NK-92 (cell line): ENCODE measurements around the gene EHD3.
"Not testable (repeated sequence)": the region's sequence is repeated elsewhere in the genome, so short reads cannot be mapped to it uniquely, and the experiment has no call there.

Experiments
- DNase-seq: peaks from one replicate; lab custom pipeline; 2025; ENCODE audit not compliant: unreplicated experiment; lab: John Stamatoyannopoulos, UW

EHD3 gene

DNA sequence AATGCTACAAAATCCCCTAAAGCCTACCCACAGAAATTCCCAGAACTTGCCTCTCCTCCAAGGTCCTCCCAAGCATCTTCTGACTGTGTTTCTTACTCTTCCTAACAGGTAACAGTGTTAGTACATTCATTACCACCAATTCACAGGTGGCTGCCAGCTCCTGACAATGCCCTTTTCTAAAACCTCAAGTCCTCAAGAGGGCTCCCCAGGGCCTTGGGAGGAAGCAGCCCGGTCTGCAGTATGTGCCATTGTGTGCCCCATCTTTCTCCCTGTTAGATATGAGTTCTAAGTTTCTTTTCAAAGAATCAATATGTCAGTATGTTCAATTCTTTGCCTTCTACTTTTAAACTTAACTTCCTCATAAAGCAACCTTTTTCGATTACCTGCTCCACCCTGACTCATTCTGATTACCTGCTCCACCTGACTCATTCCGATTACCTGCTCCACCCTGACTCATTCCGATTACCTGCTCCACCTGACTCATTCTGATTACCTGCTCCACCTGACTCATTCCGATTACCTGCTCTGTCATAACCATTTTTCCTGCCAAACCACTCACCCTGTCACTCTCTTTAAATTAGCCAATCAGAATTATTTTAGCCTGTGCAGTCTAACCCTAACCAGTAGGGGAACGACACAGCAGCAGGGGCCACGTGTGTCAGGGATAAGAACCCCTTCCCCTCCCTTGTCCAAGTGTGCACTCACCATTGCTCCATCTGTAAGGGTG is 49.4 kb downstream of the EHD3 start:
- DNase-seq, result not testable (repeated sequence)

DNA sequence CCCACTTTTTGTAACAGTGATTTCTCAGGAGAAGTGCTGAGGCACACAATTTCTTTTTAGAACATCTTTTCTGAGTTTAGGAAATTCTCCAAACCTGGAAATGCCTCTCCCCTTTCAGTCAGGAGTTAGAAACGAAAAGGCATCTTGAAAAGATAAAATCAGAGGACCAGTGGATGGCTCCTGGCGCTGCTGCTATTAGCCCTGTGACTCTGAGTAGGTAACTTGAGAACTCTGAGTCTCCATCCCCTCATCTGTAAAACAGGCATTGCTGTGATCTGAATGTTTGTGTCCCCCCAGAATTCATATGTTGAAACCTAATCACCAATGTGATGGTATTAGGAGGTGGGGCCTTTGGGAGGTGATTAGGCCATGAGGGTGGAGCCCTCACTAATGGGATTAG is 50.2 kb downstream of the EHD3 start:
- no peak for DNase-seq

DNA sequence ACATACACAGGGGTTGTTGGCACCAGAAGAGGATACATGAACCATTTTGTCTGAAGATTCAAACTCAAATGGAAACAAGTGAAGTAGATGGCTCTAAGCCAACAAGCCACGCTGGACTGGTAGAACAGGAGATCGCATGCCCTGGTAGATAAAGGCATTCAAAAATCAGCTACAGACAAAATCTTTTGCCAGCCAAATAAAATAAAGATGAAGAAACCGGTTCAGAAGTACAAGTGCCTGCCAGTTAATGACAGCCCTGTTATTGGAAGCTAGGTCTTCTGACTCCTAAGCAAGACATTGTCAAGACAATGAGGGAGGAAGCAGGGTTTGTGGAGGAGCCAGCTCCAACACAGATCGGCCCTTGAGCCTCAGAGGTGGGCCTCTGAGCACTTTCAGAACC is 52.3 kb downstream of the EHD3 start:
- no peak for DNase-seq

DNA sequence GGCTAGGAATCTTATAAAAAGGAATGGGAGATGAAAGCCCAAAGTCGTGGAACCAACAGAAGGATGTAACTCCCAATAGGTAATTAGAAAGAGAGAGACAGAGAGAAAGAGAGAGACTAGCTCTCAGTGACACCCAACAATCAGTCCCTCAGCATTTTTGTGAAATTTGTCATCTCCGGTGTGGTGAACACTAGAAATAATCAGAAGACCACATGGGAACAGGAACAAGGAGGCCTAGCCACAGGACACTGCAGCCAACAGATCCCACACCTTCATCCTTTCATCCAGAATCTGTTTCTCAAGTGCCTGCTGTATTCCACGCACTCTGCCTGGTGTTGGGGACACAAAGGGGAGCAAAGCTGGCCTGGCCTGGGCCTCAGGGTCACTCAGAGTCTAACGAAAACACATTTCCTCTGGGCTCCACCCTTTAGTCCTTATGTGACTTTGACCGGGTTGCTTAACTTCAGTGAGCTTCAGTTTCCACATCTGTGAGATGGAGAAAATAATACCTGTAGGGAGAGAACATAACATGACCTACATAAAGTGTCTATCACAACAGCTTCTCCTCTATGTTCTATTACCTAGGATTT is 53.1 kb downstream of the EHD3 start:
- no peak for DNase-seq

DNA sequence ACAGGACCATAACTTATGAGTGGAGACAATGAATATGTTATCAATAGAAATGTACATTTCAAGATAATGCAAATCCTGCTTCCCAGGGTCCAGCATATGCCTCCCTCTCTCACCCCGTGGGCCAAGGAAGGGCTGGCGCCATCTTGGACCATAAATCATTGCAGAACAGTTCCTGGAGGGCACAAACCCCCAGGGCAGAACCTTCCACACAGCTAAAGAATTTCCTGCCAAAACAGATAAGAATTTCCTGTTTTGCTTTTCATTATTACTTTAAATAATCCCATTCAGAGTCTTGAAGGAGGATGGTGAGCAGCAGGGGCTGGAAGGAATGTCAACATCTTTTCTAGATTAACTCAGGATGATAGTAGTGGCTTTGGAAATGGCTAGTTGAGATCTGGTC is 53.7 kb downstream of the EHD3 start:
- no peak for DNase-seq

DNA sequence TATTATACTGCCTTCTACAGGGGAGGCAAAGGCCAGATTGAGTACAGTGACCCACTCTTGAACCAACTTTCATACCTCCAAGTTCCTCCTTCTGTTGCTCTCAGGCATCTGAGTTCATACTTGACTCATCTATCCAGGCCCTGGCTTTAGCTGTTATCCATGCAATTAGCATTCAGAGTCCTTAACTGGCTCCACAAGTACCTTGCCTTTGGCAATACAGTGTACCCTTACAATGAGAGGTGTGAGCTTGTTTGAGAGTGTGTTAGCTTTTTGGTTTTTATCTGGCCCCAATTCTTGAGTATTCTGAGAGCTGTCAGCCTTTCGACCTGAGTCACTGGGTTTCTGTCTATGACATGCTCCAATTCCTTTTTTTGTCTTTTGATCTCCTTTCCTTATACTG is 60.2 kb downstream of the EHD3 start:
- DNase-seq, result no peak

DNA sequence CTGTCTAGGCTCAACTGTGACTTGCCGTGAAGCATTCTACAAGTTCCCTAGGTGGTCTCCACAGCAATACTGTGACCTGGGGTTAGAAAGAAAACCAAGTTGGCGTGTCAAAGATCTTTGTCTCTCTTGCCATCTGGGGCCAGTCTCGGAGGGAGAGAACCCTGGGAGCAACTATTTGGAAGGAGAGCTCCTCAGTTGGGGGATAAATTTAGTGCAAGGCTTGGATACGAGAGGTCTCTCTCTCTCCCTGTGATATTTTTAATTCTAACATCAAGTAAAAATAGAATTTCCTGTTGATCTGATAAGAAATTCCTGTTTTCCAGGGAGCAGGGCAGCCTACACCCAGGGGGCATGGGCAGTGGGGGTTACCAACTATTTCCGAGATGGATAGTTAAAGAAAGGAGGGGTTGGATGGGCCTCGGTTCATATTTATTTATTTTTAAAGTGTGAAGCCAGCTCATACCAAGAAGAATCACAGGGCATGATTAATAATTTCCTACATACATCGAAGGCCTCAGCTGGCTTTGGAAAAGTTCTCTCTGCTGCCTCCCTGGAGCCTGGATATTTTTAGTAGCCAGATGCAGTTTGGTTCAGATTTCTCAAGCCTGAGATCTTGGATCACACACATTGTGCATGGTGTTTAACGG is 62.8 kb downstream of the EHD3 start:
- DNase-seq, result no peak

DNA sequence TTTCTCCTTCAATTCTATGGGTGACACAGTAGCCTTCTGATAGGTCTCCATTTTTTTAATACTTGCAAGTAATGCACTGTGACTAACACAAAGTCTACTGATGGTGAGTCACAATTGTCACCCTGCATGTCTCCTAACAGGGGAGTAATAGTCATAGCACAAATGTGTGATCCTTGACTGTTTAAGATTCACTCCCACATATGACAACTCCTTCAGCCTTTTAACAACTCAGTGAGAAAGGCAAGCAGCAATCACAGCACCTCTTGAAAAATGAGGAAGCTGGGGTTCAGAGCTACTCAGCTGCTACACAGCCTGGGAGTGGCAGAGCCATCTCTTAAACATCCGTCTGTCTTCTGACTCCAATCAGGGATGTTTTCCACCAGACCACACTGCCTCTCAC is 63.8 kb downstream of the EHD3 start:
- DNase-seq, result no peak

DNA sequence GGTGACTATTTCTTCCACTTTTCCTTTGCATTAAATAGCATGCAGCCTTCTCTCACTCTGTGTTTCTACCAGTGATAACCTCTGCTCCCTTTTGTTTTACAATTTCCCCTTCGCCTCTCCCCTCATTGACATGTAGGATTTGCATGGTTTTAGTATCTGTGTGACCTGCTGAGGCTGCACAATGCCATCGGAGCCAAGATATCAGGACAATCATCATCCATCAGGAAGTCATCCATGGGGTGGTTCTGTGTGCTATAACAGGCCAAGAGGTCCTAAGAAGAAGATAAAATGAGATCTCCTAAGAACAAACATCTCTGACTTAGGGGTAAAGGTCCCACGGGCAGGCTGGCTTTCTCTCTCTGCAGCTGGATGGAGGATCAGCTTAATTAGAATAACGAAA is 65.6 kb downstream of the EHD3 start:
- DNase-seq, result no peak

DNA sequence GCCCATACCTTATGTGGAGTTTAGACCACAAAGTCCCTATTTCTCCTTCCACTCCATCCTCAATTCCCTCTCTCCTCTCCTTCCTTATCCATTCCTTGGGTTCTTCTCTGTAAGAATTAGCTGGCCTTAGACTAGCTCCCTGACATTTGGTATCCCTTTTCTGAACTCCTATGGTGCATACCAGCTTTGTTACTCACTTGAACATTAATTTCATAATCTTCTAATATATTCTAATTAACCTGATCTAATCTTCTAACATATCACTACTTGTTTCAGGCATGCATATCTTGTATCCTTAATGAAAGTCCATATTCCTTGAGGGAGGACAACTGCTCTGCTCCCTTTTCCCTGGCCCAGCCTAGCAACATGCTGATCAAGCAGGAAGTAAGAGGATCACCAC is 66.4 kb downstream of the EHD3 start:
- DNase-seq, result no peak

DNA sequence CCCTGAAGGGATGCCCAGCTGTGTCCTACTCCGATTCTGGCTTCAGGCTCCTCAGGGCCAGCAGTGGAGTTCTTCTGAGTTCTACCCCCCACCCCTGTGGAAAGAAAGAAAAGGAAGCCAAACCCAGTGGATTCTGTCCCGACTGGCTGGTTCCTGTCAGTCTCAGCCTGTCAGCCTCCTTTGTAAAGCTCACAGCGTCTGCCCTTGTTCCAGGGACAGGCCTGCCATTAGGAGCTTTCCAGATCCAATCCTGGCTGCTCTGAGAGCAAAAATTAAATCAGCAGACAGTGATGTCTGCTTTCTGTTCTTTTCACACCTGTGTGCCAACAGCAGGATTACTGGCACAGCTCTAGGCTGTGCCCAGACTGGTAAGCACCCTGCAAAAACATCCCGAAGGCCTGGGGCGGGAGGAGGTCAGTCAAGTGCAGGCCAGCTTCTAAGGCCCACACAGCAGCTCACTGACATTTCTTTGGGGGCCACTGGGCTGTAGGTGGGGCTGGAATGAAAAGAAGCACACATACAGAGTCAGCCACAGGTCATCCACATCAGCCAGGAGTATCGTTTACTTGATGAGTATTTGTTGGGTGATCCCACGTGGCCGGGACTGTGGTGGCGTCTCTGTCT is 69.1 kb downstream of the EHD3 start:
- no peak for DNase-seq

DNA sequence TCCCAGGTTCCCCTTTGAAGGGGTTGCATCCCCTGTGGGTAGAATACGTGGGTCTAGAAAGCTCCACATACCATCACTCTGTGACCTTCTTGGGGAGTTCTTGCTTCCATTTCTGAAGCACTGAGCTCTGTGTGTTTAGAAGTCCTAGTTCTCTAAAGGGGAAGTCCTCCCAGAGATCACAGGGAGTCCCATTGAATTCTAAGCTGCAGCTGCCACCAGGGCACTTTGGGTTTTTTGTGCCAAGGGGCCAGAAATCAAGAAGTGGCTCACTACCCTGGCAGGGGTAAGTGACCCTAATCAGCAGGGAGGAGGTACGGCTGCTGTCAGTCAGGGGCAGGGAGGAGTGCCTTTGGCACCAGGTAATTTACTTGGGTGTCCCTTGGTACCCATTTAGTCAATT is 70.9 kb downstream of the EHD3 start:
- no peak for DNase-seq

DNA sequence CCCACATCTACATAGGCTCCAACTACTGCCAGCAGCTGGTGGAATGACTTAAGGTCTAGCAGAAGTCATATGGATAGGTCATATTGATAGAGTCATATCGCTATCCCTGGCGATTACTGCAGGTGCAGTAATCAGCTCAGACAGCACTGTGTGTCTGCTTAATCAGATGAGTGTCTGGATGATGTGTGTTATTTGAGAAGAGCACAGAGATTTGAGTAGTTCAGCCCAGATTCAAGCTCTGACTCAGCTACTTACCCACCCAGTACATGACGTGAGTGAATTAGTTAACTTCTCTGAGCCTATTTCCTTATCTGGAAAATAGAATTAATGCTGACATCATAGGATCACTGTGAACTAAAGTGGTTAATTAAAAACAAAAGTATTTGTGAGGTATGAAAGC is 78.9 kb downstream of the EHD3 start:
- DNase-seq, result no peak

DNA sequence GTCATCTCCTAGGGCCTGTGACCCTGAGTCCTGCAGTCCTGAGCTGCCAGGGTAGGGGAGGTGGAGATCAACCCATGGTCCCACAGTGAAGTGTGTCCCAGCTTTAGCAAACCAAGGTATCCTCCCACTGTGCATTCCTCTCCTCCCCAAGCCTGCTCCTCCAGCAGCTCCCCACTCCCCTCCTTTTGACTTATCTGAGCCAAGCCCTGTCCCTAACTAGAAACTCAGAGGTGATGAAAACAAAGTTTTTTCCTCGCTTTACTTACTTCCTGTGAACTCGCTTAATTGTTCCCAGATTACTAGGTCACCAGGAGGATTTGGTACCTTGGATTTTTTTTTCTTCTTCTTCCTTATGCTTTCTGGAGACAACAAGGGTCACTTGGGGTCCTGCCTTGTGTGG is 80.8 kb downstream of the EHD3 start:
- DNase-seq, result no peak

DNA sequence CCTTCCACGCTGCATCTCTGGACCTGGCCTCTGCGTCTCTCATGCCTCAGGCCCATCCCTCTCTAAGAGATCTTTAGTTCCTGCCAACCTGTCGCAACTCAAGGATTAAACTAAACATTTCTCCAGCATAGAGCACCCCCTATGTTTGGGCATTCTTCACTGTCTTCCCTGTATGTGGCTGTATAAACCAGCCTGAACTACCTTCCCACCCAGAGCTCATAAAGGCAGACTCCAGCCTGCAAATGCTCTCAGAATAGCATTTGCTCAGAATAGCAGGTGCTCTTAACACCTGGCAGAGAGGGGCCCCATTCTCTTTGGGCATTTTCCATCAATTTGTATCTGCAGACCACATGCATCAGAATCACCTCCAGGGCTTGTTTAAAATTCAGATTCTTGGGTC is 83.4 kb downstream of the EHD3 start:
- DNase-seq, result no peak

DNA sequence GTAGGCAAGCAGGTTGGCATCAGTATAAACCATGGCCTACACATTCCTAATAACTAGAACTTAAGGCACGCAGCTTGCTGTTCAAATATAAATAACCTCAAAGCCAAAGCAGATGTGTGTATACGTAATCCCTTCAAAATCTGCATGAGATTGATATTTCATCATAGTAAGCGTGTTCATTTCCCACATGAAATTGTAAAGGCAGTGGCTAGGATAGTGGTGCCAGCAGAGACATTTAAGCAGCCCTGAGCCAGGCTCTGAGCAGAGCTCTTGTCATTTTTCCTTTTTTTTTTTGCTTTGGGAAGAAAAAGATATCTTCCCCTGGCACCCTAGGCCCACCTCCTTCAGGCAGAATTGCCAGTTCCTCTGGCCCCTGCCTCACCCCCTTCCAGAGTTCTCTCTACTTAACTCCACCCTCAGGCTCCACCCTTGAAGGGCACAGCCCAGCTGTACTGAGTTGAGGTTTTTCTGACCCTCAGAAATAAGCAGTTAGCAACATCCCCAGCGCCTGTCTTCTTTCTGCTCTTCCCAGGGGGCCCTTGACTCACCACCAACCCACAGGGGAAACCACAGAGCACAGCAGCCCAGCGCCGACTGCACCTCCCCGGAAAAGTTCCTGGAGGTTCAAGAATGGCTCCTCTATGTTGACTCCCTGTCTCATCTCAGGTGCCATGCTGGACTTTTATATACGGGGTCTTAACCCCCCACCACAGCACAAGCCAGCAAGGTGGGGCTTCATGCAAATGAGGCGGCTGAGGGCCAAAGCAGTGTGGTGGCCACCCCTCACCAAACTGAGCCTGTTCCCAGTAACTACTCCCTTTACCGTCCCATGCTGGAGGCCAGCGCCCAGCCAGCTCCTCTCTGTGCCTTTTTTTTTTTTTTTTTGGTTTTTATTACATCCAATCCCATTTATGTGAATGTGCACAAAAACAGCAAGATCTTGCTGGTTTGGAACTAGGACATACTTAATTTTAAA is 84.7 kb downstream of the EHD3 start:
- no peak for DNase-seq
